Neural cell (in vitro differentiated cells): ENCODE results near the gene LILRB5.

Experiments used
- CTCF ChIP-seq: fragments of 450-650 bp; IDR thresholded peaks from 2 replicates; pipeline ENCODE4 v1.5.1; 2014; ENCODE audit warnings: antibody characterized with exemption, mild to moderate bottlenecking, moderate library complexity; ENCODE audit not compliant: poor library complexity, severe bottlenecking
- EP300 ChIP-seq: fragments of 450-650 bp; conservative IDR thresholded peaks from 2 replicates; pipeline ENCODE4 v1.6.1; 2014; ENCODE audit warnings: antibody characterized with exemption, mild to moderate bottlenecking, moderate library complexity; ENCODE audit not compliant: poor library complexity, severe bottlenecking
- REST ChIP-seq: IDR thresholded peaks from 2 replicates; pipeline ENCODE4 v1.6.1; 2012; ENCODE audit warnings: borderline replicate concordance

DNA sequence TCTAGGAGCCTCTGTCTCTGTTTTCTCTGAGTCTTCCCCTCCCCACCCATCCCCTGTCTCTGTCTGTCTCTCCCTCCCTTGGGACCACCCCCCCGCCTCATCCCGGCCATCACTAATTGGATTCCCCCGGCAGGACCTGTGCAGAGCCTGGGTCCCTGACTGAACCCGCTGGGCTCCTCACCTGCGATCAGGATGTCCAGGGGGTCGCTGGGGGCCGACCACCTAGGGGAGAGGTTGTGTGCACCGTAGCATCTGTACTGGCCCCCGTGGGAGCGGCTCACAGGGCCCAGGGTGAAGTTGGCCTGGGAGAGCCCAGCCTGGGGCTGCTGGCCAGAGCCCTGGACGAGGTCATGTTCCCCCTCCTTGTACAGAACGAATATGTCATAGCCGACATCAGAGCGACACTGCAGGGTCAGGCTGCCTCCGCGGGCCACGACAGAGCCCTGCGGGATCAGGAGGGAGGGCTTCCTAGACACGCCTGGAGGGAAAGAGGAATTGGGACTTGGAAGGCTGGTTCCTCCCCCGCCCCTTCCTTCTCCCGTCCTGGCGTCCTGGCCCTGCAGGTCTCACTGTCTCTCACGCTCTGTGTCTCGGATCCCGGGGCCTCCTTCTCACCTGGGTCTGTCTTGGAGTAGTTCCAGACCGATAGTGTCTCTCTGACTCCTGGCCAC lies 1.8 kb downstream of the LILRB5 start:
- TF ChIP-seq CTCF (no peak), EP300 (no peak), REST (no peak)
